Globus pallidus (tissue), 1 donor: Measurements from ENCODE around the gene ANKS3.

Experiments used
- DNase-seq: peaks from one replicate; pipeline ENCODE4 v3.0.0-alpha.2; 2015; ENCODE audit warnings: low spot score

The ANKS3 gene

GRCh38 chr16:4734063-4734729 is at the start of gene ANKS3, which contains the start of gene DNAAF8:
TSS of gene ANKS3 (minus strand) at chr16:4734271. CDS start at chr16:4730149, 4,122 bp downstream.
TSS of gene DNAAF8 (plus strand) at chr16:4734537. CDS start at chr16:4736515, 1,978 bp downstream.
- peak; percentile 97 for DNase-seq

GRCh38 chr16:4783251-4783950 is 49.3 kb upstream of the ANKS3 start:
- DNase-seq: no peak

- DNase-seq: no peak
Observed at GRCh38 chr16:4780235-4780634, 46.2 kb upstream of the ANKS3 start.

- no peak for DNase-seq
Observed at GRCh38 chr16:4778050-4778392, 44.0 kb upstream of the ANKS3 start.

GRCh38 chr16:4777339-4778049 is 43.4 kb upstream of the ANKS3 start:
- no peak for DNase-seq

- no peak for DNase-seq
Observed at GRCh38 chr16:4776141-4776705, 42.2 kb upstream of the ANKS3 start.

GRCh38 chr16:4775005-4775404 is 40.9 kb upstream of the ANKS3 start:
- no peak for DNase-seq

- DNase-seq: no peak
Observed at GRCh38 chr16:4772351-4772750, 38.3 kb upstream of the ANKS3 start.

- no peak for DNase-seq
Observed at GRCh38 chr16:4771646-4772045, 37.6 kb upstream of the ANKS3 start.

GRCh38 chr16:4769306-4769638 is 35.2 kb upstream of the ANKS3 start:
- no peak for DNase-seq

GRCh38 chr16:4768549-4769305 is 34.7 kb upstream of the ANKS3 start:
- peak; percentile 96 for DNase-seq

- peak; percentile 25 for DNase-seq
Observed at GRCh38 chr16:4767872-4768548, 33.9 kb upstream of the ANKS3 start.

GRCh38 chr16:4766875-4767628 is 33.0 kb upstream of the ANKS3 start, which contains the start of gene ZNF500:
TSS of gene ZNF500 (minus strand) at chr16:4767162. CDS start at chr16:4765978, 1,184 bp downstream.
- peak; percentile 95 for DNase-seq

- no peak for DNase-seq
Observed at GRCh38 chr16:4765511-4766474, 31.7 kb upstream of the ANKS3 start.

GRCh38 chr16:4763791-4764190 is 29.7 kb upstream of the ANKS3 start:
- DNase-seq: no peak

- no peak for DNase-seq
Observed at GRCh38 chr16:4762205-4762604, 28.1 kb upstream of the ANKS3 start.

- DNase-seq: no peak
Observed at GRCh38 chr16:4760221-4760910, 26.3 kb upstream of the ANKS3 start.

- DNase-seq: no peak
Observed at GRCh38 chr16:4755687-4756086, 21.6 kb upstream of the ANKS3 start.

- no peak for DNase-seq
Observed at GRCh38 chr16:4754865-4755264, 20.8 kb upstream of the ANKS3 start.
